Liver (tissue), 9 donors: ENCODE results near the gene RCSD1. TPM values are rescaled to one million over a fixed set of nuclear protein-coding genes. Genes with fewer than 3 reads are reported as not detected.

Experiments used
- DNase-seq: peaks from one replicate; pipeline ENCODE4 v3.0.0-alpha.2; 2017; ENCODE audit warnings: low spot score
- H3K27ac ChIP-seq, 2 donors: one replicate each; pipeline ENCODE4 v1.7.0; 2013; ENCODE audit warnings: inconsistent platforms in 2 of 2, low read length in 2 of 2, control low read depth in 1 of 2, low read depth in 1 of 2, mild to moderate bottlenecking in 1 of 2
- H3K27me3 ChIP-seq, 4 donors: one replicate each; pipeline versions ENCODE4 v1.6.1 to v1.7.0; 2013; ENCODE audit warnings: low read length in 3 of 4, inconsistent platforms in 1 of 4, mild to moderate bottlenecking in 1 of 4, moderate library complexity in 1 of 4; ENCODE audit not compliant: control insufficient read depth in 4 of 4, insufficient read depth in 4 of 4
- H3K36me3 ChIP-seq, 4 donors: one replicate each; pipeline versions ENCODE4 v1.6.1 to v1.7.0; 2013; ENCODE audit warnings: low read length in 3 of 4, mild to moderate bottlenecking in 3 of 4, low read depth in 1 of 4, moderate library complexity in 1 of 4; ENCODE audit not compliant: control insufficient read depth in 4 of 4, insufficient read depth in 3 of 4
- H3K4me1 ChIP-seq, 4 donors: one replicate each; pipeline versions ENCODE4 v1.6.1 to v1.7.0; 2013; ENCODE audit warnings: low read length in 3 of 4, mild to moderate bottlenecking in 3 of 4, moderate library complexity in 1 of 4; ENCODE audit not compliant: control insufficient read depth in 4 of 4, insufficient read depth in 4 of 4
- H3K4me3 ChIP-seq, 3 donors: one replicate each; pipeline versions ENCODE4 v1.6.1 to v1.7.0; 2013; ENCODE audit warnings: low read length in 3 of 3, control low read depth in 1 of 3, low read depth in 1 of 3, mild to moderate bottlenecking in 1 of 3
- H3K9ac ChIP-seq, 2 donors: one replicate each; pipeline ENCODE4 v1.7.0; 2013; ENCODE audit warnings: low read length in 2 of 2, mild to moderate bottlenecking in 2 of 2, moderate library complexity in 2 of 2, control low read depth in 1 of 2, low read depth in 1 of 2
- H3K9me3 ChIP-seq, 4 donors: one replicate each; pipeline versions ENCODE4 v1.6.1 to v1.7.0; 2013; ENCODE audit warnings: low read length in 3 of 4; ENCODE audit not compliant: control insufficient read depth in 4 of 4
- EGR1 ChIP-seq, 2 donors: IDR thresholded peaks; 2 replicates each; pipeline ENCODE4 v1.6.1; 2016 to 2018; ENCODE audit warnings: antibody characterized with exemption in 2 of 2, low read depth in 2 of 2
- FOXA1 ChIP-seq: IDR thresholded peaks from 2 replicates; pipeline ENCODE4 v1.6.1; 2016; ENCODE audit warnings: antibody characterized with exemption
- FOXA2 ChIP-seq: IDR thresholded peaks from 2 replicates; pipeline ENCODE4 v1.6.1; 2016; ENCODE audit warnings: antibody characterized with exemption
- GABPA ChIP-seq, 2 donors: IDR thresholded peaks in 1 of 2; conservative IDR thresholded peaks in 1 of 2; 2 replicates each; pipeline ENCODE4 v1.6.1; 2016; ENCODE audit warnings: antibody characterized with exemption in 2 of 2, mild to moderate bottlenecking in 1 of 2, moderate library complexity in 1 of 2
- HNF4A ChIP-seq, 2 donors: conservative IDR thresholded peaks; 2 replicates each; pipeline ENCODE4 v1.6.1; 2016; ENCODE audit warnings: antibody characterized with exemption in 2 of 2, mild to moderate bottlenecking in 2 of 2
- HNF4G ChIP-seq: IDR thresholded peaks from 2 replicates; pipeline ENCODE4 v1.6.1; 2016; ENCODE audit warnings: antibody characterized with exemption
- JUND ChIP-seq, 2 donors: IDR thresholded peaks; 2 replicates each; pipeline ENCODE4 v1.6.1; 2016; ENCODE audit warnings: antibody characterized with exemption in 2 of 2
- MAX ChIP-seq: IDR thresholded peaks from 2 replicates; pipeline ENCODE4 v1.6.1; 2016; ENCODE audit warnings: antibody characterized with exemption
- NR2F2 ChIP-seq: IDR thresholded peaks from 2 replicates; pipeline ENCODE4 v1.6.1; 2016; ENCODE audit warnings: antibody characterized with exemption
- RAD21 ChIP-seq, 2 donors: IDR thresholded peaks; 2 replicates each; pipeline ENCODE4 v1.6.1; 2016; ENCODE audit warnings: antibody characterized with exemption in 2 of 2, mild to moderate bottlenecking in 2 of 2
- RXRA ChIP-seq, 2 donors: IDR thresholded peaks; 2 replicates each; pipeline ENCODE4 v1.6.1; 2017 to 2018; ENCODE audit warnings: antibody characterized with exemption in 2 of 2, mild to moderate bottlenecking in 1 of 2
- SP1 ChIP-seq: IDR thresholded peaks from 2 replicates; pipeline ENCODE4 v1.6.1; 2018; ENCODE audit warnings: antibody characterized with exemption, mild to moderate bottlenecking
- TAF1 ChIP-seq: conservative IDR thresholded peaks from 2 replicates; pipeline ENCODE4 v1.6.1; 2016; ENCODE audit warnings: antibody characterized with exemption, mild to moderate bottlenecking
- YY1 ChIP-seq: IDR thresholded peaks from 2 replicates; pipeline ENCODE4 v1.6.1; 2016; ENCODE audit warnings: antibody characterized with exemption, mild to moderate bottlenecking
- WGBS: extraction: QIAGEN DNeasy Blood & Tissue Kit; methylation state at CpG from one replicate; pipeline ENCODE4 v1.1.7; 2013; 5-methylcytosine and 5-hydroxymethylcytosine counted together
- polyA plus RNA-seq, 2 donors: library from polyadenylated mRNA; stranded (reverse) in 1 of 2; unstranded in 1 of 2; fragments of 200-250 nt in 1 of 2; fragments of >200 nt in 1 of 2; fragmentation: Nextera tagmentation in 1 of 2; extraction: Ambion mirVana in 1 of 2; gene quantifications; one replicate each; pipeline versions ENCODE4 v1.2.1 to v1.2.3, GENCODE V29; 2013 to 2015
- total RNA-seq, 2 donors: library from RNA; depleted of rRNA; stranded (reverse); fragments of >200 nt; gene quantifications; one replicate each; pipeline ENCODE4 v1.2.3, GENCODE V29; 2014
- TF ChIP-seq, protein P1 (sequence below): fragments of 150-350 bp; IDR thresholded peaks from 2 replicates; pipeline ENCODE4 v1.5.1; 2017; ENCODE audit warnings: improper control_type of control experiment, low read depth, low read length; ENCODE audit not compliant: missing input control
- TF ChIP-seq, protein P2 (sequence below): IDR thresholded peaks from 2 replicates; pipeline ENCODE4 v1.6.1; 2016; ENCODE audit warnings: antibody characterized with exemption
- TF ChIP-seq, protein P3 (sequence below): IDR thresholded peaks from 2 replicates; pipeline ENCODE4 v1.6.1; 2016; ENCODE audit warnings: antibody characterized with exemption
- donor health status: healthy.
- donor health status: healthy.
- donor health status: healthy.
- donor health status: healthy.
- donor health status: healthy.

The RCSD1 gene
- total and polyA plus RNA-seq, 4 donors = 3.1 to 15.0 (median 6.0) TPM

DNA sequence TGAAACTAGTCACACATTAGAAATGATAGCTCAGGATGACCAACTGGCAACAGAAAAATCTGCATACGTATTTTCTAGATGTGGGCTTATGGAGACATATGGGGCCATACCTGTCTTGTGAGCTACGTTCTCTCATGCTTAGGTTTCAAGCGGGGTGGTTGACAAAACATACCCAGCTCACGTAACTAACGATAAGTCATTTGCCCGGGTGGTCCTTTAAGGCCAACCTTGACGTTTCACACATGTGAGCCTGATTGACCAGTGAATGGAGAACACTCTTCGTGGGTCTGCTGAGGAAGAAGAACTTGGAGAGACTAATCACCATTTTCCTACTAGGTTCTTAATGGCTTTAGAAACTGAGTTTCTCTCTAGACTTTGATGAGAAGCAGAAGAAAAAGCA lies 13.5 kb upstream of the RCSD1 start (continued):
- TF ChIP-seq, protein P1, sequence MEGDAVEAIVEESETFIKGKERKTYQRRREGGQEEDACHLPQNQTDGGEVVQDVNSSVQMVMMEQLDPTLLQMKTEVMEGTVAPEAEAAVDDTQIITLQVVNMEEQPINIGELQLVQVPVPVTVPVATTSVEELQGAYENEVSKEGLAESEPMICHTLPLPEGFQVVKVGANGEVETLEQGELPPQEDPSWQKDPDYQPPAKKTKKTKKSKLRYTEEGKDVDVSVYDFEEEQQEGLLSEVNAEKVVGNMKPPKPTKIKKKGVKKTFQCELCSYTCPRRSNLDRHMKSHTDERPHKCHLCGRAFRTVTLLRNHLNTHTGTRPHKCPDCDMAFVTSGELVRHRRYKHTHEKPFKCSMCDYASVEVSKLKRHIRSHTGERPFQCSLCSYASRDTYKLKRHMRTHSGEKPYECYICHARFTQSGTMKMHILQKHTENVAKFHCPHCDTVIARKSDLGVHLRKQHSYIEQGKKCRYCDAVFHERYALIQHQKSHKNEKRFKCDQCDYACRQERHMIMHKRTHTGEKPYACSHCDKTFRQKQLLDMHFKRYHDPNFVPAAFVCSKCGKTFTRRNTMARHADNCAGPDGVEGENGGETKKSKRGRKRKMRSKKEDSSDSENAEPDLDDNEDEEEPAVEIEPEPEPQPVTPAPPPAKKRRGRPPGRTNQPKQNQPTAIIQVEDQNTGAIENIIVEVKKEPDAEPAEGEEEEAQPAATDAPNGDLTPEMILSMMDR = no peak
- TF ChIP-seq, protein P2, sequence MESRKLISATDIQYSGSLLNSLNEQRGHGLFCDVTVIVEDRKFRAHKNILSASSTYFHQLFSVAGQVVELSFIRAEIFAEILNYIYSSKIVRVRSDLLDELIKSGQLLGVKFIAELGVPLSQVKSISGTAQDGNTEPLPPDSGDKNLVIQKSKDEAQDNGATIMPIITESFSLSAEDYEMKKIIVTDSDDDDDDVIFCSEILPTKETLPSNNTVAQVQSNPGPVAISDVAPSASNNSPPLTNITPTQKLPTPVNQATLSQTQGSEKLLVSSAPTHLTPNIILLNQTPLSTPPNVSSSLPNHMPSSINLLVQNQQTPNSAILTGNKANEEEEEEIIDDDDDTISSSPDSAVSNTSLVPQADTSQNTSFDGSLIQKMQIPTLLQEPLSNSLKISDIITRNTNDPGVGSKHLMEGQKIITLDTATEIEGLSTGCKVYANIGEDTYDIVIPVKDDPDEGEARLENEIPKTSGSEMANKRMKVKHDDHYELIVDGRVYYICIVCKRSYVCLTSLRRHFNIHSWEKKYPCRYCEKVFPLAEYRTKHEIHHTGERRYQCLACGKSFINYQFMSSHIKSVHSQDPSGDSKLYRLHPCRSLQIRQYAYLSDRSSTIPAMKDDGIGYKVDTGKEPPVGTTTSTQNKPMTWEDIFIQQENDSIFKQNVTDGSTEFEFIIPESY = no peak
- TF ChIP-seq GABPA (IDR thresholded peaks at IDR 0.05 in 1 of 2, conservative IDR thresholded peaks at IDR 0.05 in 1 of 2) (no peak), FOXA2 (no peak)

- Histone ChIP-seq H3K9ac (no peak overlapping the region), H3K27ac (peak overlapping the region; percentile 11 to 29), H3K4me1 (peaks cover 0 to 4% (median 0%) of the 10 kb centered on the region in 4 donors), H3K9me3 (peaks cover 0 to 1% (median 0%) of the 10 kb centered on the region in 4 donors), H3K36me3 (no peaks in the 10 kb centered on the region), H3K4me3 (no peak overlapping the region), H3K27me3 (no peaks in the 10 kb centered on the region)
- 40% methylated on average over 8 of the region's 8 CpGs for WGBS
- TF ChIP-seq, protein P3, sequence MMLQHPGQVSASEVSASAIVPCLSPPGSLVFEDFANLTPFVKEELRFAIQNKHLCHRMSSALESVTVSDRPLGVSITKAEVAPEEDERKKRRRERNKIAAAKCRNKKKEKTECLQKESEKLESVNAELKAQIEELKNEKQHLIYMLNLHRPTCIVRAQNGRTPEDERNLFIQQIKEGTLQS = no peak
- peak in 1 of 2 donors; percentile 18 for TF ChIP-seq RAD21 (IDR thresholded peaks at IDR 0.05)
- no peak for TF ChIP-seq JUND (IDR thresholded peaks at IDR 0.05)
- no peak for TF ChIP-seq YY1
- no peak for TF ChIP-seq TAF1
- peak in 1 of 2 donors; percentile 36 for TF ChIP-seq RXRA (IDR thresholded peaks at IDR 0.05)
- no peak for TF ChIP-seq HNF4G
- TF ChIP-seq, protein P2 = no peak
- TF ChIP-seq SP1 = peak; percentile 83
- TF ChIP-seq NR2F2 = peak; percentile 59
- TF ChIP-seq FOXA2 = no peak
- peak; percentile 14 for TF ChIP-seq MAX
- TF ChIP-seq EGR1 (IDR thresholded peaks at IDR 0.05; ENCODE audit: low read depth in 2 of 2) = no peak
- TF ChIP-seq, protein P1 = no peak
- no peak for TF ChIP-seq HNF4A (conservative IDR thresholded peaks at IDR 0.05)
- TF ChIP-seq FOXA1 = no peak
- DNase-seq = no peak
Observed at GRCh38 chr1:167617153-167618147, 12.6 kb upstream of the RCSD1 start.
